Sigmoid colon (tissue), 7 donors: ENCODE results near the gene EEPD1. TPM values are rescaled to one million over a fixed set of nuclear protein-coding genes. Genes with fewer than 3 reads are reported as not detected.

Experiments used
- DNase-seq: peaks from one replicate; pipeline ENCODE4 v3.0.0-alpha.2; 2019
- H3K27ac ChIP-seq, 4 donors: fragments of 200-600 bp; sonication (generic); one replicate each; pipeline ENCODE4 v1.5.1; 2016 to 2019; ENCODE audit warnings: mild to moderate bottlenecking in 1 of 4
- H3K27me3 ChIP-seq, 3 donors: fragments of 200-600 bp; sonication (generic); one replicate each; pipeline ENCODE4 v1.5.1; 2019; ENCODE audit warnings: mild to moderate bottlenecking in 1 of 3
- H3K36me3 ChIP-seq, 4 donors: fragments of 200-600 bp; sonication (generic); one replicate each; pipeline ENCODE4 v1.5.1; 2016 to 2019
- H3K4me1 ChIP-seq, 4 donors: fragments of 200-600 bp; sonication (generic); one replicate each; pipeline ENCODE4 v1.5.1; 2017 to 2019
- H3K4me3 ChIP-seq, 4 donors: fragments of 200-600 bp; sonication (generic); one replicate each; pipeline ENCODE4 v1.5.1; 2017 to 2019; ENCODE audit warnings: mild to moderate bottlenecking in 2 of 4, moderate library complexity in 1 of 4
- H3K9me3 ChIP-seq, 4 donors: fragments of 200-600 bp in 3 of 4; sonication (generic) in 3 of 4; one replicate each; pipeline versions ENCODE4 v1.5.1 to v1.6.1; 2013 to 2019
- EP300 ChIP-seq, 4 donors: sonication (generic); formaldehyde crosslinking; IDR thresholded peaks; one replicate each; pipeline ENCODE4 v1.6.1; 2017; ENCODE audit warnings: antibody characterized with exemption in 4 of 4
- POLR2A ChIP-seq, 2 donors: fragments of 450-650 bp; IDR thresholded peaks; one replicate each; pipeline ENCODE4 v1.6.1; 2016; ENCODE audit warnings: antibody characterized with exemption in 2 of 2, mild to moderate bottlenecking in 2 of 2, moderate library complexity in 2 of 2
- POLR2AphosphoS5 ChIP-seq, 4 donors: sonication (generic); formaldehyde crosslinking; IDR thresholded peaks; one replicate each; pipeline ENCODE4 v1.6.1; 2017; ENCODE audit warnings: antibody characterized with exemption in 4 of 4
- WGBS, 2 donors: extraction: QIAGEN DNeasy Blood & Tissue Kit; methylation state at CpG; one replicate each; pipeline ENCODE4 v1.1.7; 2013; 5-methylcytosine and 5-hydroxymethylcytosine counted together
- intact Hi-C: fragments of 100-400 bp; cut with DNase I; formaldehyde crosslinking; loops from one replicate; pipeline ENCODE4 v1.15.1; 2023
- polyA plus RNA-seq, 3 donors: library from polyadenylated mRNA; stranded (reverse); fragments of 200-250 nt; gene quantifications; one replicate each; pipeline ENCODE4 v1.2.3, GENCODE V29; 2013
- total RNA-seq, 4 donors: library from RNA; depleted of rRNA; stranded (reverse); fragments of >200 nt; gene quantifications; one replicate each; pipeline ENCODE4 v1.1.0, GENCODE V29; 2016
- TF ChIP-seq, protein P1 (sequence below), 4 experiments: fragments of 450-650 bp in 3 of 4; fragments of 200-600 bp in 1 of 4; IDR thresholded peaks; one replicate each; pipeline ENCODE4 v1.5.1; 2016 to 2019; ENCODE audit warnings: antibody characterized with exemption in 4 of 4, mild to moderate bottlenecking in 3 of 4, moderate library complexity in 2 of 4
- donor health status: healthy with polysubstance abuse.
- donor health status: Bipolar disorder and iron deficiency.
- donor health status: healthy.

The EEPD1 gene
- total and polyA plus RNA-seq, 7 donors: 6.6 to 18.1 (median 14.3) TPM

DNA sequence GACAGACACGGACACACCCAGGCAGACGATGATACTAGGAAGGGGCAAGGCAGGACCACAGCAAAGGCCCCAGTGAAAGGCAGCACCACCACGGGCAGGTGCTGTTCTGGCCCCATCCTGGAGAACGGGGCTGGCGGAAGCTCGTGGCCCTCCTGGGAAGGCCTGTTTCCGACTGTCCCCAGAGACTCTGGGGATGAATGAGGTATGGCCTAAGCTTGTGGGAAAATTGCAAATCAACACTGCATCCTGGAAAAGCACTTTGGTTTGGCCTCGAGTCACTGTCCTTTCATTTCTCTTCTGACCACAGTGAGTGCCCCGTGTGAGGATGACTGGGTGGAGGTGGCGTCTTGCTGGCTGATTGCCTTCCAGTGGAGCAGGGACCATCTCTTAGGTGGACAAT lies 155.0 kb downstream of the EEPD1 start:
- TF ChIP-seq POLR2AphosphoS5 (IDR thresholded peaks at IDR 0.05) (no peak), EP300 (IDR thresholded peaks at IDR 0.05) (no peak), POLR2A (IDR thresholded peaks at IDR 0.05) (no peak)
- TF ChIP-seq, protein P1, sequence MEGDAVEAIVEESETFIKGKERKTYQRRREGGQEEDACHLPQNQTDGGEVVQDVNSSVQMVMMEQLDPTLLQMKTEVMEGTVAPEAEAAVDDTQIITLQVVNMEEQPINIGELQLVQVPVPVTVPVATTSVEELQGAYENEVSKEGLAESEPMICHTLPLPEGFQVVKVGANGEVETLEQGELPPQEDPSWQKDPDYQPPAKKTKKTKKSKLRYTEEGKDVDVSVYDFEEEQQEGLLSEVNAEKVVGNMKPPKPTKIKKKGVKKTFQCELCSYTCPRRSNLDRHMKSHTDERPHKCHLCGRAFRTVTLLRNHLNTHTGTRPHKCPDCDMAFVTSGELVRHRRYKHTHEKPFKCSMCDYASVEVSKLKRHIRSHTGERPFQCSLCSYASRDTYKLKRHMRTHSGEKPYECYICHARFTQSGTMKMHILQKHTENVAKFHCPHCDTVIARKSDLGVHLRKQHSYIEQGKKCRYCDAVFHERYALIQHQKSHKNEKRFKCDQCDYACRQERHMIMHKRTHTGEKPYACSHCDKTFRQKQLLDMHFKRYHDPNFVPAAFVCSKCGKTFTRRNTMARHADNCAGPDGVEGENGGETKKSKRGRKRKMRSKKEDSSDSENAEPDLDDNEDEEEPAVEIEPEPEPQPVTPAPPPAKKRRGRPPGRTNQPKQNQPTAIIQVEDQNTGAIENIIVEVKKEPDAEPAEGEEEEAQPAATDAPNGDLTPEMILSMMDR (IDR thresholded peaks at IDR 0.05): no peak
- DNase-seq: no peak
- intact Hi-C loops: no loop called here
- H3K27ac ChIP-seq: no peak overlapping the region
- WGBS, 2 donors: 86 to 88% methylated on average over 10 of the region's 10 CpGs
- no peaks in the 10 kb centered on the region for H3K9me3 ChIP-seq
- no peak overlapping the region for H3K4me3 ChIP-seq
- no peaks in the 10 kb centered on the region for H3K36me3 ChIP-seq
- H3K4me1 ChIP-seq: peaks cover 0 to 36% (median 29%) of the 10 kb centered on the region in 4 donors
- H3K27me3 ChIP-seq: no peaks in the 10 kb centered on the region

DNA sequence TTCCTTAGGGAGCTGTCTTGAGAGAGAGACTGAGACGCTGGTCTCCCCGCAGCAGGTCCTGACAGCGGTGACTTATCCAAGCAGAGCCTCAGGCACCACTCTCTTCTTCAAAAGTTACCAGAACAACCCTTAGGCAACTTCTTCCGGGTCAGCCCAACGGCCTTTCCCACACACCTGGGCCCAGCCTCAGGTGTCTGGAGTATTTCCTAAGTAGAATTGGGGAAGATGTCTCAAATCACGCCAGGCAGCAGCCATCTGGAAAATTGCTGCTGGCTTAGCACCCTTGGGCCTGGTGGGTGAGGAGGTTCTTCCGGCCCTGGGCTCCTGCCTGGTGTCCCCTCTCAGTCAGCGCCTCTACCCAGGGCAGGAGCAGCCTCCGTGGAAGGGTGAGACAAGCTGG lies 156.2 kb downstream of the EEPD1 start:
- Histone ChIP-seq H3K27ac (no peak overlapping the region), H3K36me3 (no peaks in the 10 kb centered on the region), H3K4me1 (peaks cover 0 to 23% (median 16%) of the 10 kb centered on the region in 4 donors), H3K4me3 (no peak overlapping the region), H3K9me3 (no peaks in the 10 kb centered on the region), H3K27me3 (no peaks in the 10 kb centered on the region)
- TF ChIP-seq, protein P1 (IDR thresholded peaks at IDR 0.05): no peak
- TF ChIP-seq POLR2A (IDR thresholded peaks at IDR 0.05) (no peak), POLR2AphosphoS5 (IDR thresholded peaks at IDR 0.05) (no peak), EP300 (IDR thresholded peaks at IDR 0.05) (no peak)
- no peak for DNase-seq
- intact Hi-C loops: no loop called here
- WGBS, 2 donors: 88 to 91% methylated on average over 9 of the region's 9 CpGs

DNA sequence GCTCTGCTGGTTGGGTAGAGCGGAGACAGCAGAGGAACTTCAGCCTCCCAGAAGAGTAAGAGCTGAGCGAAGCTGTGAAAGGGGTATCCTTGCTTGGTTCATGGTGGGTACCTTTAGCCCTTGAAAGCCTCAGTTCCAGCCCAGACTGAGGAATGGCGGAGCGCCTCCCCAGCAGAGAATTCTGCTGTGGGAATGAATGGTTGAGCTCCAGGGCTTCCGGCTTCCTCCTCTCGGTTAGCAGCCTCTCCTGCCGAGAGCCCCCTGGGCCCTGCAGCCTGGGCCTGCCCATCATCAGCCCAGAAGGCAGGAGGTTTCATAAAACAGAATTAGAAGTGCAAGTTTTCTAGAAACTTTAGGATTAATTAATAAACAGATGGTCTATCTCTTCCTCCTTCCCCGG lies 156.7 kb downstream of the EEPD1 start:
- no peaks in the 10 kb centered on the region for H3K9me3 ChIP-seq
- TF ChIP-seq EP300 (IDR thresholded peaks at IDR 0.05): no peak
- TF ChIP-seq, protein P1 (IDR thresholded peaks at IDR 0.05): no peak
- no peak for TF ChIP-seq POLR2AphosphoS5 (IDR thresholded peaks at IDR 0.05)
- TF ChIP-seq POLR2A (IDR thresholded peaks at IDR 0.05): no peak
- intact Hi-C loops: no loop called here
- no peak overlapping the region for H3K4me3 ChIP-seq
- no peaks in the 10 kb centered on the region for H3K36me3 ChIP-seq
- no peak for DNase-seq
- H3K27ac ChIP-seq: no peak overlapping the region
- WGBS, 2 donors: 95 to 98% methylated on average over 8 of the region's 8 CpGs
- peaks cover 0 to 19% (median 12%) of the 10 kb centered on the region in 4 donors for H3K4me1 ChIP-seq
- H3K27me3 ChIP-seq: no peaks in the 10 kb centered on the region

DNA sequence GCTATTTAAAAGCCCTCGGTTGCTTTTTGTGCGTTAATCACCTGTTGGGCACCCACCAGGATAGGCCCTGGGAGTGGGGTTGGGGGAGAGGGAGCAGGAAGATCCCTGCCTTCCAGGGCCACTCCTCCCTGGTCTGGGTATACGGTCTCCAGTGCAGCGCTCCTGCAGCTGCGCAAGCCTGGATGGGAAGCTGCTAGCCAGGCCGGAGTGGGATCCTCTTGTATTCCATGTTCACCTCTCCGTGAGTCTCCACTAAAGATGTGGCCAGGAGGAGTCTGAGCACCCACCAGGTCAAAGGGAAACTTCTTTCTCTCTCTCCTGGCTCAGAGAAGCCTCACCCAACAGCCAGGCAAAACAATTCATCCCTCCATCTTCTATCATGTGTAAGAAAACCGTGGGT lies 157.8 kb downstream of the EEPD1 start:
- Histone ChIP-seq H3K4me3 (no peak overlapping the region), H3K4me1 (peaks cover 0 to 15% (median 11%) of the 10 kb centered on the region in 4 donors), H3K27ac (no peak overlapping the region), H3K9me3 (no peaks in the 10 kb centered on the region), H3K27me3 (no peaks in the 10 kb centered on the region), H3K36me3 (no peaks in the 10 kb centered on the region)
- WGBS, 2 donors: 86 to 90% methylated on average over 8 of the region's 8 CpGs
- no peak for DNase-seq
- intact Hi-C loops: no loop called here
- no peak for TF ChIP-seq POLR2AphosphoS5 (IDR thresholded peaks at IDR 0.05)
- no peak for TF ChIP-seq POLR2A (IDR thresholded peaks at IDR 0.05)
- TF ChIP-seq, protein P1 (IDR thresholded peaks at IDR 0.05): no peak
- no peak for TF ChIP-seq EP300 (IDR thresholded peaks at IDR 0.05)

DNA sequence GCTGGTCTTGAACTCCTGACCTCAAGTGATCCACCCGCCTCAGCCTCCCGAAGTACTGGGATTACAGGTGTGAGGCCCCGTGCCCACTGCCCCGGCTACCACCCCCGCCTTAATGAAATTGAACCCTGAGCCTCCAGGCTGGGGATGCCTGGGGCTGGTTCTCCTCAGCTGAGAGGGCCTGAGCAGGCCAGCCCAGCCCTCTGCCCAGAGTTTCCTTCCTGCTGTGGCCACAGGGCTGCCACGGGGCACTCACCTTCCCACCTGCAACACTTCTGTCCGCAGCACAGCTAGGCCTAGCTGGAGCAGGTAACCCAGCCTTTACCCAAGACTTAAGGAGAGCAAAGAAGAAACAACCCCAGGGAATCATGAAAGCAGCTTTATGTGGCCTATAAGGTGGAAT lies 158.5 kb downstream of the EEPD1 start:
- Histone ChIP-seq H3K36me3 (no peaks in the 10 kb centered on the region), H3K27ac (no peak overlapping the region), H3K4me1 (peaks cover 0 to 11% (median 8%) of the 10 kb centered on the region in 4 donors), H3K4me3 (no peak overlapping the region), H3K9me3 (no peaks in the 10 kb centered on the region), H3K27me3 (no peaks in the 10 kb centered on the region)
- intact Hi-C loops: no loop called here
- 85 to 86% methylated on average over 7 of the region's 7 CpGs for WGBS, 2 donors
- TF ChIP-seq, protein P1 (IDR thresholded peaks at IDR 0.05): no peak
- no peak for TF ChIP-seq POLR2A (IDR thresholded peaks at IDR 0.05)
- TF ChIP-seq EP300 (IDR thresholded peaks at IDR 0.05): no peak
- TF ChIP-seq POLR2AphosphoS5 (IDR thresholded peaks at IDR 0.05): no peak
- DNase-seq: no peak
